ENCODE measurements around the gene ANKRD10.

DNA sequence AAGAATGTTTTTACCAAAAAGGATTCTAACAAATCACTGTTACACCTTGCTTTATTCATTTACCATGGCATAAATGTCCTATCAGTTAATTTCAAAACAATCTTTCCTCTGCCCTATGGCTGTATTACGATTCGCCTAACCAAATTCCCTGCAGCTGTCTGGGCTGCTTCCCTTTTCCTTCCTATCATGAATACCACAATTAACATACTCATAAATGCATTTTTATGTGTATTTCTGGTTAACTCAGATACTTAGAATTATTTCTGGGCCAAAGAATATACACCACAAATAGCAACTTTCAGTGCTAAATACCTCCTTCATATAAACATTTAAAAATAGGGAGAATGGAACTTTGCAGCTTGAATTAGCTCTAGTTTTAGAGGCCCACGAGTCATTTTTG is 30.4 kb downstream of the ANKRD10 start:
- TF ChIP-seq, protein P1, sequence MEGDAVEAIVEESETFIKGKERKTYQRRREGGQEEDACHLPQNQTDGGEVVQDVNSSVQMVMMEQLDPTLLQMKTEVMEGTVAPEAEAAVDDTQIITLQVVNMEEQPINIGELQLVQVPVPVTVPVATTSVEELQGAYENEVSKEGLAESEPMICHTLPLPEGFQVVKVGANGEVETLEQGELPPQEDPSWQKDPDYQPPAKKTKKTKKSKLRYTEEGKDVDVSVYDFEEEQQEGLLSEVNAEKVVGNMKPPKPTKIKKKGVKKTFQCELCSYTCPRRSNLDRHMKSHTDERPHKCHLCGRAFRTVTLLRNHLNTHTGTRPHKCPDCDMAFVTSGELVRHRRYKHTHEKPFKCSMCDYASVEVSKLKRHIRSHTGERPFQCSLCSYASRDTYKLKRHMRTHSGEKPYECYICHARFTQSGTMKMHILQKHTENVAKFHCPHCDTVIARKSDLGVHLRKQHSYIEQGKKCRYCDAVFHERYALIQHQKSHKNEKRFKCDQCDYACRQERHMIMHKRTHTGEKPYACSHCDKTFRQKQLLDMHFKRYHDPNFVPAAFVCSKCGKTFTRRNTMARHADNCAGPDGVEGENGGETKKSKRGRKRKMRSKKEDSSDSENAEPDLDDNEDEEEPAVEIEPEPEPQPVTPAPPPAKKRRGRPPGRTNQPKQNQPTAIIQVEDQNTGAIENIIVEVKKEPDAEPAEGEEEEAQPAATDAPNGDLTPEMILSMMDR (conservative IDR thresholded peaks at IDR 0.05), result no peak
- no peak for TF ChIP-seq ZFX (IDR thresholded peaks at IDR 0.05)
